GDM1 (cell line): ENCODE results near the gene FIGN.

Experiments used
- DNase-seq: peaks from one replicate; lab custom pipeline; 2025; lab: John Stamatoyannopoulos, UW

The FIGN gene, protein sequence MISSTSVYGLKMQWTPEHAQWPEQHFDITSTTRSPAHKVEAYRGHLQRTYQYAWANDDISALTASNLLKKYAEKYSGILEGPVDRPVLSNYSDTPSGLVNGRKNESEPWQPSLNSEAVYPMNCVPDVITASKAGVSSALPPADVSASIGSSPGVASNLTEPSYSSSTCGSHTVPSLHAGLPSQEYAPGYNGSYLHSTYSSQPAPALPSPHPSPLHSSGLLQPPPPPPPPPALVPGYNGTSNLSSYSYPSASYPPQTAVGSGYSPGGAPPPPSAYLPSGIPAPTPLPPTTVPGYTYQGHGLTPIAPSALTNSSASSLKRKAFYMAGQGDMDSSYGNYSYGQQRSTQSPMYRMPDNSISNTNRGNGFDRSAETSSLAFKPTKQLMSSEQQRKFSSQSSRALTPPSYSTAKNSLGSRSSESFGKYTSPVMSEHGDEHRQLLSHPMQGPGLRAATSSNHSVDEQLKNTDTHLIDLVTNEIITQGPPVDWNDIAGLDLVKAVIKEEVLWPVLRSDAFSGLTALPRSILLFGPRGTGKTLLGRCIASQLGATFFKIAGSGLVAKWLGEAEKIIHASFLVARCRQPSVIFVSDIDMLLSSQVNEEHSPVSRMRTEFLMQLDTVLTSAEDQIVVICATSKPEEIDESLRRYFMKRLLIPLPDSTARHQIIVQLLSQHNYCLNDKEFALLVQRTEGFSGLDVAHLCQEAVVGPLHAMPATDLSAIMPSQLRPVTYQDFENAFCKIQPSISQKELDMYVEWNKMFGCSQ

DNA sequence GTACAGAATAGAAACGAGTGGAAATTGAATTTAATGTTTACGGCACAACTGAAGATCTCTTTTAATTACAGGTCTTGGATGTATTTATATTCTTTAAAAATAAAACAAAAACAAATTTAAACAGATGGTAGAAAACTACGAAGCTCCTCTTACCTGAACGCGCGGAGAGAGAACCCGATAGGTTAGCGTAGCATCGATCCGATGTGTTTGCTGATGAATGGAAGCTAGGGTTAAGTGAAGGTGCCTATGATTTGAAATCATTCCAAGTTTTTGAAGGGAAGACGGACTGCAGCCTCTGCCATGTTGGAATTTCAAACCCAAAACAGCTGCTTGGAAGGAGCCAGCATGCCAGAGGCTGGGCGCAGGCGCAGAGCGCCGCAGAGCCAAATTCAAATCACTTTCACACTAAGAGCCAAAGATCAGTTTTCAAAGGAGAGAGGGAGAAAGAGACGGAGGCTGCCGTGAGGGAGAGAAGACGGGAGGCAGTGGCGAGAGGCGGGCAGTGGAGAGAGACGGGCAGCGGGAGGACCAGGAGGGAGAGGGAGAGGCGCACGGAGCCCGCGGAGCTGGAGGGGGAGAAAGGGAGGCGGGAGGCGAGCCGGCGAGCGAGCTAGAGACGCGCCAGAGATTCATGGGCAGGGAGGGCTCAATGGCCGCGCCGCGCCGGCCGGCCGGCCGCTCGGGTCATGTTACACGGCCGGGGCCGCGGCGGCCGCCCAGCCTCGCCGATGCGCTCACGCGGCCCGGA lies at the start of gene FIGN:
TSS of gene FIGN (minus strand) at position 324 of the 748 bp plus-strand sequence. CDS start 1,081 bp downstream, outside the sequence.
- DNase-seq, result no peak

GRCh38 chr2:163785162-163785561 lies 49.4 kb upstream of the FIGN start:
- no peak for DNase-seq

- DNase-seq, result no peak
These were observed 44.3 kb upstream of the FIGN start for GRCh38 chr2:163779970-163780597.

GRCh38 chr2:163778045-163778781 lies 42.4 kb upstream of the FIGN start:
- no peak for DNase-seq

DNA sequence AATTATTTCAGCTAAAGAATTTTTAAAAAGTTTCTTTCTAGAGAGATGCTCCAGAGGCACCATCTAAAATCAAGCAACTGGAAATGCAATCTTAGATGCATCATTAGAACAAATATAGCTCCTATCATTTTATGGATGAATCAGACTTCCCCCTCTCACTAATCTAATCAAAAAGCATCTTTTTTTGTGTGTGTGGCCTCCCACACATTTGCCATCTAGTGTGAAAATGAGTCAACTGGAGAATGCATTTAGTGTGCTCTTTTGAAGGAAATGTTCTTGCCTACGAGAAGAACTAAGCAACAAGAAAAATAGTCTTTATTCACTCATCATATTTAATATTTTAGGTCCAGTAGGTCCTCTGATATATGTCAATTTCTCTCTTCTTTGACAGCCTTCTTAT lies 39.5 kb upstream of the FIGN start:
- DNase-seq, result no peak

GRCh38 chr2:163774862-163775261 lies 39.1 kb upstream of the FIGN start:
- no peak for DNase-seq

- no peak for DNase-seq
These were observed 37.5 kb upstream of the FIGN start for GRCh38 chr2:163773276-163773675.

DNA sequence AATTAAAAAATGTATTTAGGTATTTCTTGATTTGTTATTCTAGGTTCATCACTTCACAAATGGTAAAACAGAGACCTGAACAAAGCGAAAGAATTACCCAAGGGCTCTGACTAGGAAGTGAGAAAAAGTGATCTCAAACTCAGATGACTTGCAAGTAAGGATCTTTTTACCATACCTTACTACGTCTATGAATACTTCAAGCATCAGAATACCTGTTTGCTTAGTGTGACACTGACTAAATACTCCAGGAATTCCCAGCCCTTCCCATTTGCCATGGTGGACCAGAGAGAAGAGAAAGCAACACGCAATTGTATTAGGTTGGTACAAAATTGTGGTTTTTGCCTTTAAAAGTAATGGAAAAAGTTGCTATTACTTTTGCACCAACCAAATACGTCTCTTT lies 35.8 kb upstream of the FIGN start:
- no peak for DNase-seq

DNA sequence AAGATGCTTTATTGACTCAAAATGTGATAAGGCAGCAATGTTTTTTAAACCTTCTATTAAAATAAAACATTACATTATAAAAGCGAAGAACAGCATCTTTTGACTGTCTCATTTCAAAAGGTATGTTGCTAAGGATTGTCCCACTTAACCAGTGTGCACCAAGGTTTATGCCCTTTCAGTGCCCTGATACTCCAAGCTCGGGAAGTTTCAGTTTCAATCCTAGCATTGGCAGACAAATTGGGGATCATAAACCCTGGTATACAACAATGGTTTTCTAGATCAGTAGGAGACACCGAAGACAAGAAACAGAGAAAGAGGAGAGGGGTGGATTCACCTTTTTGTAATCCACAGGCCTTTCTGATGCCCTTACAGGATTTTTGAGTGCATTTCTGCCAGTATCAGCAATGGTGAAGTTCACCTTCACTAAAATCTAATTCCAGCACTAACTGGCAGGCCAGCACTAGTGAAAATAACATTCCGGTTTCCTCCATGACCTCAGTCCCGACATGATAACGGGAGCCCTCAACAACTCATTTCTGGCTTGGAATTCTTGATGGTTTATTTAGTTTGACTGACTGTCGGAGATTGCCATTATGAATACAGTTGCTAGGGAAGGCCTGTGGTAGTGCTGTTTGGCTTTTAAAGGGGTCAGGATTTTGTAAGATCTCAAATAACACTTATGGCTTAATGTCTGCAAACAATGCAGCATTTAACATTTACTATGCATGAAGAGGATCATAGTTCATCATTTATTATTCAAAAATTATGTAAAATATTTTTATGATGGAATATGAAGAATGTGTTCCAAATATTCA lies 33.3 kb upstream of the FIGN start:
- DNase-seq, result no peak

DNA sequence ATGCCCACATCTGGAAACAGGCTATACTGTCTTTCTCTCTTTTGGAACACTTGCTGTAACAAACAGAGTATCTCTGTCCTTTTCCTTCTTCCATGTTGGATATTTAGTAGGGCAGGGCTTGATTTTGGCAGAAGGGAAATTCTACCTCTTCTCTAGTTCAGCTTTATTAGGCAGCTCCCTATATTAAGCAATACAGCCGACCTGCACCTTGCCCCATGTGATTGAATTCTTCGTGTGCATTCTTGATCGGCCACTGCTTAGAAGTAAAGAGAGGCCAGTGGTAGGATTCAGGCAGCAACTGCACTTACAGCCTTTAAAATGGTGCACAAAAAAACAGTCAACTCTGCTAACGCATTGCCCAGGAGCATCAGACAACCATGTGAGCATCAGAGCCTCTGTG lies 31.3 kb upstream of the FIGN start:
- DNase-seq, result no peak

- DNase-seq, result no peak
These were observed 28.8 kb upstream of the FIGN start for GRCh38 chr2:163764566-163764965.

GRCh38 chr2:163759013-163759412 lies 23.2 kb upstream of the FIGN start:
- no peak for DNase-seq

- no peak for DNase-seq
These were observed 22.0 kb upstream of the FIGN start for GRCh38 chr2:163757814-163758213.

- no peak for DNase-seq
These were observed 20.8 kb upstream of the FIGN start for GRCh38 chr2:163756588-163756987.

DNA sequence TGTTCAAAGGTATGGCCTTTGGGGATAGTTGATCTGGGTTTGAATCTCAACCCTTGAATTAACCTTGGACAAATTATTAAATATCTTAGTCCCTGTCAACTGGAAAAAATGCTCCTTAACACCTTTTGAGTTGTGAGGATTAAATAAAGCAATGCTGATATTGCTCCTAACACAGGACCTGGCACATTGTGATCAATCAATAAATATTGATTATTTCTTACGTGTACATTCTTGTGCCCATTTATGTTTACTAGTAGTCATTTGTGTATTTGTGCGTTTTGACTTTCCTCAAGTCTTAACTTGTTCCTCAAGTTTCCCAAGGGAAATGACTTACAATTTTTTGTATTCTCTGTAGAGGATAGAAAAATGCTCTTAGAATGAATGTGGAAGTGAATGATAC lies 19.6 kb upstream of the FIGN start:
- DNase-seq, result no peak

GRCh38 chr2:163753726-163754125 lies 17.9 kb upstream of the FIGN start:
- no peak for DNase-seq

DNA sequence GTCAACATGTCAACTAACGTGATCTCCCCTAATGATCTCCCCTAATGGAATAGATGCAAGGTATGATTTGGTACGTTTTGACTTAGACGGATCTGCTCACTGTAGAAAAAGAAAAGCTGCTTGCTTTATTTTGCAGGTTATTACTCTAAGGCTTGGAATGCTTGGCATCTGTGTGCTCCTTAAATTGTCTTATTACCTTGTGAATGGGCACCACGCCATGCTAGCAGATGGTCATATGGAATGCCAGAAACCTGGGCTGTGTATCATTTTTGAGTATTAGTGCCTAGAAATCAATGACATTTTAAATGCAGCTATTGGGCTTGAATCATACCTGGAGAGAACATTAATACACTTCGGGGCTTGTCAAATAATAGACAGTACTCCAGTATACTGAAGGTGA lies 16.5 kb upstream of the FIGN start:
- no peak for DNase-seq

DNA sequence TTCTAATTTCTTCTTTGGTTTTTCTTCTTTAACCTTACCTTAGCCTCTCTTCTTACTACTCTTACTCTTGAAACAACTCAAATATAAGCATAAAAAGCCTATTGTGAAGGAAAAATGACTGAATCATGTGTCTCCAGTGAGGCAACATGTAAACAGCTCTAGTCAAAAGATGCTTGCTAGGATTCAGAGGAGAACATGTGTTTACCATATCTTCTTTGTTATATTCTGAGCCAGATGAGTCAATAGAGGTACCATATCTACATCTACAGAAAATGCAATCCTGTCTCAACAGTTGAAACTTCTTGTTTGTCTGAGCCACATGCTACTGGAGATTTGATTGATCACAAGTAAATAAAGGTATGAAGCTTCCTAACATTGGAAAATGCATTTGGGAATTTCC lies 15.9 kb upstream of the FIGN start:
- DNase-seq, result no peak

- DNase-seq, result no peak
These were observed 12.6 kb upstream of the FIGN start for GRCh38 chr2:163748420-163748819.

- DNase-seq, result no peak
These were observed 5.6 kb upstream of the FIGN start for GRCh38 chr2:163741435-163741834.

GRCh38 chr2:163737563-163737962 lies 1.8 kb upstream of the FIGN start:
- no peak for DNase-seq
